Vagina (tissue), 2 donors: ENCODE data around the gene MGLL. TPM values are rescaled to one million over a fixed set of nuclear protein-coding genes. Genes with fewer than 3 reads are reported as not detected.

Experiments
- DNase-seq, 2 donors: peaks; one replicate each; pipeline ENCODE4 v3.0.0-alpha.2; 2017; ENCODE audit errors: extremely low spot score in 2 of 2
- H3K27ac ChIP-seq: fragments of 200-600 bp; sonication (generic); one replicate; pipeline ENCODE4 v1.5.1; 2019
- H3K27me3 ChIP-seq: fragments of 200-600 bp; sonication (generic); one replicate; pipeline ENCODE4 v1.5.1; 2019
- H3K36me3 ChIP-seq, 2 donors: fragments of 200-600 bp; sonication (generic); one replicate each; pipeline ENCODE4 v1.5.1; 2017 to 2019
- H3K4me1 ChIP-seq: fragments of 200-600 bp; sonication (generic); one replicate; pipeline ENCODE4 v1.5.1; 2019
- H3K4me3 ChIP-seq, 2 donors: fragments of 200-600 bp; sonication (generic); 1 replicate in 1 of 2; 2 replicates in 1 of 2; pipeline ENCODE4 v1.5.1; 2016 to 2019
- H3K9me3 ChIP-seq: fragments of 200-600 bp; sonication (generic); one replicate; pipeline ENCODE4 v1.5.1; 2019
- CTCF ChIP-seq, 3 experiments: fragments of 450-650 bp in 2 of 3; fragments of 200-600 bp in 1 of 3; sonication (generic) in 1 of 3; IDR thresholded peaks; one replicate each; pipeline ENCODE4 v1.5.1; 2017 to 2019; ENCODE audit warnings: antibody characterized with exemption in 3 of 3, mild to moderate bottlenecking in 2 of 3, moderate library complexity in 2 of 3
- POLR2A ChIP-seq, 2 donors: fragments of 450-650 bp; IDR thresholded peaks; one replicate each; pipeline ENCODE4 v1.6.1; 2017; ENCODE audit warnings: antibody characterized with exemption in 2 of 2, mild to moderate bottlenecking in 2 of 2, moderate library complexity in 2 of 2
- POLR2AphosphoS5 ChIP-seq, 2 donors: sonication (generic); formaldehyde crosslinking; IDR thresholded peaks; one replicate each; pipeline ENCODE4 v1.9.0; 2017; ENCODE audit warnings: antibody characterized with exemption in 2 of 2, mild to moderate bottlenecking in 2 of 2, low read depth in 1 of 2; ENCODE audit not compliant: insufficient read depth in 1 of 2
- intact Hi-C: fragments of 100-400 bp; cut with DNase I; formaldehyde crosslinking; loops from one replicate; pipeline ENCODE4 v1.15.1; 2023
- total RNA-seq: library from RNA; depleted of rRNA; stranded (reverse); fragments of >200 nt; gene quantifications from one replicate; pipeline ENCODE4 v1.2.3, GENCODE V29; 2016

The MGLL gene
- total RNA-seq, 1 donor from 2014 or later = 35.6 TPM

GRCh38 chr3:127720985-127721935 lies 101.1 kb downstream of the MGLL start:
- H3K36me3 ChIP-seq = peaks cover 0 to 2% of the 10 kb centered on the region in 2 donors
- no peaks in the 10 kb centered on the region for H3K9me3 ChIP-seq
- H3K27me3 ChIP-seq = no peaks in the 10 kb centered on the region
- intact Hi-C loops = no loop called here
- H3K4me3 ChIP-seq = no peak overlapping the region
- no peak for DNase-seq
- no peak overlapping the region for H3K27ac ChIP-seq
- TF ChIP-seq POLR2A (IDR thresholded peaks at IDR 0.05) (no peak), CTCF (IDR thresholded peaks at IDR 0.05) (no peak), POLR2AphosphoS5 (IDR thresholded peaks at IDR 0.05; ENCODE audit: insufficient read depth in 1 of 2, low read depth in 1 of 2) (no peak)
- H3K4me1 ChIP-seq = no peaks in the 10 kb centered on the region

- TF ChIP-seq CTCF (IDR thresholded peaks at IDR 0.05) = no peak
- TF ChIP-seq POLR2AphosphoS5 (IDR thresholded peaks at IDR 0.05; ENCODE audit: insufficient read depth in 1 of 2, low read depth in 1 of 2) = no peak
- no peak for TF ChIP-seq POLR2A (IDR thresholded peaks at IDR 0.05)
- DNase-seq = no peak
- Histone ChIP-seq H3K27ac (no peak overlapping the region), H3K4me3 (no peak overlapping the region), H3K4me1 (no peaks in the 10 kb centered on the region), H3K9me3 (no peaks in the 10 kb centered on the region), H3K36me3 (peaks cover 0 to 2% of the 10 kb centered on the region in 2 donors), H3K27me3 (no peaks in the 10 kb centered on the region)
- intact Hi-C loops = no loop called here
These were observed 102.0 kb downstream of the MGLL start for GRCh38 chr3:127720161-127720823.

- Histone ChIP-seq H3K36me3 (peaks cover 0 to 2% of the 10 kb centered on the region in 2 donors), H3K4me3 (no peak overlapping the region), H3K9me3 (no peaks in the 10 kb centered on the region), H3K4me1 (no peaks in the 10 kb centered on the region), H3K27ac (no peak overlapping the region), H3K27me3 (no peaks in the 10 kb centered on the region)
- TF ChIP-seq CTCF (IDR thresholded peaks at IDR 0.05) (no peak), POLR2A (IDR thresholded peaks at IDR 0.05) (no peak), POLR2AphosphoS5 (IDR thresholded peaks at IDR 0.05; ENCODE audit: insufficient read depth in 1 of 2, low read depth in 1 of 2) (no peak)
- intact Hi-C loops = loop anchor here (5.0 kb wide), 1 partner anchor 1002 kb away; no protein-coding TSS in a partner anchor
- no peak for DNase-seq
These were observed 102.9 kb downstream of the MGLL start for GRCh38 chr3:127719369-127719768.

GRCh38 chr3:127718916-127719290 lies 103.4 kb downstream of the MGLL start:
- H3K9me3 ChIP-seq = no peaks in the 10 kb centered on the region
- peaks cover 0 to 2% of the 10 kb centered on the region in 2 donors for H3K36me3 ChIP-seq
- H3K4me3 ChIP-seq = no peak overlapping the region
- no peak overlapping the region for H3K27ac ChIP-seq
- no peak for DNase-seq
- no peaks in the 10 kb centered on the region for H3K27me3 ChIP-seq
- no peaks in the 10 kb centered on the region for H3K4me1 ChIP-seq
- intact Hi-C loops = loop anchor here (5.0 kb wide), 1 partner anchor 1002 kb away; no protein-coding TSS in a partner anchor
- no peak for TF ChIP-seq POLR2AphosphoS5 (IDR thresholded peaks at IDR 0.05; ENCODE audit: insufficient read depth in 1 of 2, low read depth in 1 of 2)
- no peak for TF ChIP-seq POLR2A (IDR thresholded peaks at IDR 0.05)
- TF ChIP-seq CTCF (IDR thresholded peaks at IDR 0.05) = no peak
